Amniotic stem cell (primary cell): Measurements from ENCODE around the gene PSKH1.

Experiments
- DNase-seq: peaks from one replicate; lab custom pipeline; 2025; lab: John Stamatoyannopoulos, UW

The PSKH1 gene

DNA sequence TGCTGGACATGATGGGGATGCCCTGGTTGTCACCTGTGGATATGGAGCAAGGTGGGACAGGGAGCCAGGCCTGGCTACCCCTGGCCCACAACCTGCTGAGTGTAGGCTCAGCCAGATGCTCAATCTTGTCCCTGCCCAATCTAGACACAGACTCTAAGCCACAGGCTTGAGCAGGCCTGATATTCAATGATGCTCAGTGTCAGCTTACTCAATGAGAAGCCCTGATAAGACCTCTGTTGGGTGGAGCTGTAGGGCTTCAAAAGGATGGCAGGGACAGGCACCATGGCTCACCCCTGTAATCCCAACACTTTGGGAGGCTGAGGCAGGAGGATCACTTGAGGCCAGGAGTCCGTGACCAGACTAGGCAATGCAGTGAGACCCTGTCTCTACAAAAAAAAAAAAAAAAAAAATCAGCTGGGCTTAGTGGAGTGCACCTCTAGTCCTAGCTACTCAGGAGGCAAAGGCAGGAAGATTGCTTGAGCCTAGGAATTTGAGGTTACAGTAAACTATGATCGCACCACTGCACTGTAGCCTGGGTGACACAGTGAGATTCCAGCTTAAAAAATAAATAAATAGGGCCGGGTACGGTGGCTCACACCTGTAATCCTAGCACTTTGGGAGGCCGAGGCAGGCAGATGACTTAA, 47.5 kb downstream of the PSKH1 start:
- no peak for DNase-seq

GRCh38 chr16:67941469-67942199, 48.6 kb downstream of the PSKH1 start:
- DNase-seq: no peak

DNA sequence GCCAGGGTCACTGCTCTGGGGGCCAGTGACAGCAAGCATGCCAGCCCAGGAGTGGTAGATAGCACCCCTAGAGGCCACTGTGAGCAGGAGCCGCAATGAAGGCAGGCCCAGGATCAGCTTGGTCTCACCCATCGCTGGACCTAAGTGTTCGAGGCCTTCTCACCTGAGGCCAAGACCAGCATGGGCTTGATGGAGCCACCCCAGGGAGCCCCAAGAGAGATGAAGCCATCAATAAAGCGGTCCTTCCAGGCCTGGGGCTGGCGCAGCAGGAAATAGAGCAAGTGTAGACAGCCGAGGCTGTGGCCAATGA, 49.1 kb downstream of the PSKH1 start:
- DNase-seq: no peak

- no peak for DNase-seq
Measured at GRCh38 chr16:67942510-67943255, 49.6 kb downstream of the PSKH1 start.

DNA sequence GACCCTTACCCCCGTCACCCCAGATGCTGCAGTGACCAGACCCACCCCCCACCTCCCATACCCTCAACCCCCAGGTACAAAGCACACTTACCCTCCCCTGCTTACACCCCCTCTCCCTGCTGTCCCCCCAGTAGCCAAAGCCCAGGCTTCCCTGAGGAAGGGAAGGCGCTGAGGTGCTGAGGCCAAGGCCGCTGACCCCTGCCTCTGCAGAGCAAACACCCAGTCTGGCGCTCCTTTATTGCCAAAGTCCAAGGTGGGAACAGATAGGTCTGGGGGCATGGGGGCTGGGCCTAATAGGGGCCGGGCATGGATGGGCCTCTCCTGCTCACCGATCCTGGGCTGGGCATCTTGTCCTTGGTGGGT, 50.2 kb downstream of the PSKH1 start:
- DNase-seq: no peak

DNA sequence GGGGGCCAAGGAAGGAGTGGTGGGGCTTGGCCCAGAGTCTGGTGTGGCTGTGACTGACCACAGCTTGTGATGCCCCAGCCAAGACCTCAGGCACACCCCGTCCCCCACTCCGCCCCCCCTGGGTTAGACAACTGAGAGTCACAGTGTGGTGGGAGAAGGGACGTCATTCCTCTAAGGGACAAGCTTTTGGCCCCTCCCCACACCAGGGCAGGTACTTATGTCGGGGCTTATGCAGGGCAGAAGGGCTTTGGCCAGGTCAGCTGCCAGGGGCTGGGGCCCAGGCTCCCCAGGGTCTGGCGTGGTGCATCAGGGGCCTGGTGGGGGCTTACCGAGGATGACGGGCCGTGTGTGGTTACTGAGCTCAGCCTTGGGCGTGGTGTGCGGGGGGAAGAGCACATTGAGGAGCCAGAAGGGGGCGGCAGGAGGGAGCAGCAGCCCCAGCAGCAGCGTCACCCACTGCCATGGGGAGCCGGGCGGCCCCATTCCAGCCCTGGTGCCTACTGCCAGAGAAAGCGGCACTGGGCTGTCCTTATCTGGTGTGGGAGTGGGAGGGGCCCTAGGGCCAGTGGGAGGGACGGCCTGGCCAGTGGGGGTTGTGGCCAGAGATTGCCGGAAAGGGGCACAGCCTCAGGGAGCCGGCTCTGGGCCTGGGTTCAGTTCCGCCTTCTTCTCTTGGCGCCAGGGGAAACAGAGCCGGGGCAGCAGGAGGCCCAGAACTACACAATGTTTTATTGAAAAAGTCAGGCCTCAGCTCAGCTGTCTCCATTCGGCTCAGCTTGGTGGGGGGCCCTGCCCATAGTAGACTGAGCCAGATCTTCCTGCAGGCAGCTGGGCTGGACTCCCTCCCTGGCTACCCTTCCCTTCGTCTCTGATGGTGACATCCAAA, 50.8 kb downstream of the PSKH1 start, which contains the start of gene LCAT:
Gene LCAT, minus strand, starts transcription at position 502 of the 886 bp plus-strand sequence. Its CDS starts 19 bp downstream, at position 483.
- DNase-seq: no peak

GRCh38 chr16:67944690-67945391, 51.8 kb downstream of the PSKH1 start:
- no peak for DNase-seq

DNA sequence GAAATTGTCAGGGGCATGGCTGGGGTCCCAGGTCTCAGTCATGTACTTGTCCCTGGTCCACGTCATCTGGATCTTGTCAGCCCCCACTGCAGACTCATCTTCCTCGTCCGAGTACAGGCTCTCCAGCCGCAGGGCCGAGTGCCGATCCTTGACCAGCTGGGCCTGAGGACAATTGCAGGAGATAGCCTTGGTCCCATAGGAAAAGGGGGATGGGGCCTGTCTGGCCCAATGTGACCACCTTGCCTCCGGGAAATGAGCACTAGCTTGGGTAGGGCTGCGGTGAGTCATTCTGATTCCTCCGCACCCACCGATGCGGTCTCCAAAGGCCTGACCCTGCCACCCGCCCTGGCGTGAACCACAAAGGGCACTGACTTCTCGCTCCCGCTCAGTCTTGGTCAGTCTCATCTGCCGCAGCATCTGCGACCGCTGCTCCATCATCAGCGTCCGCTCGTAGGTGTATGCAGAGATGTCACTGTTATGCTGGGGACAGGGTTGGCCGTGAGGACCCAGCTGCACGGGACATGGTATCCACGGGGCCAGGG, 52.4 kb downstream of the PSKH1 start:
- no peak for DNase-seq

DNA sequence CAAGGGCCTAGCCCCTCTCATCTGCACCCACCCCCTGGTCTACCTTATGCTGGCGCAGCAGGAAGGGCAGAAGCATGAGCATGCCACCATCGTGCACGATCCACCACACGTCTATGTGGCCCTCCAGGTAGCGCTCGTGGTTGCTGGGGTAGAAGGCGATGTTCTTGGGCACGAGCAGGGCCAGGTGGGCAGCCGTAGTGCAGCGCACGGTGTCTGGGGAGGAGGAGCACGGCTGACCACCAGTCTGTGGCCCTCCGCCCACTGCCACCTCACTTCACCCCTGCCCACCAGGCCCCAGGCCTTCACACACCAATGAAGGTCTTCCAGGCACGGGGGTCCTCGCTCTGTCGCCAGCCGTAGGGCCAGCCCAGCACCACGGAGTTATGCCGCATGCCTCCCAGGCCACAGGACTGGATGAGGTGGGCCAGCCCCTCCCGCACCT, 53.1 kb downstream of the PSKH1 start:
- DNase-seq: no peak

DNA sequence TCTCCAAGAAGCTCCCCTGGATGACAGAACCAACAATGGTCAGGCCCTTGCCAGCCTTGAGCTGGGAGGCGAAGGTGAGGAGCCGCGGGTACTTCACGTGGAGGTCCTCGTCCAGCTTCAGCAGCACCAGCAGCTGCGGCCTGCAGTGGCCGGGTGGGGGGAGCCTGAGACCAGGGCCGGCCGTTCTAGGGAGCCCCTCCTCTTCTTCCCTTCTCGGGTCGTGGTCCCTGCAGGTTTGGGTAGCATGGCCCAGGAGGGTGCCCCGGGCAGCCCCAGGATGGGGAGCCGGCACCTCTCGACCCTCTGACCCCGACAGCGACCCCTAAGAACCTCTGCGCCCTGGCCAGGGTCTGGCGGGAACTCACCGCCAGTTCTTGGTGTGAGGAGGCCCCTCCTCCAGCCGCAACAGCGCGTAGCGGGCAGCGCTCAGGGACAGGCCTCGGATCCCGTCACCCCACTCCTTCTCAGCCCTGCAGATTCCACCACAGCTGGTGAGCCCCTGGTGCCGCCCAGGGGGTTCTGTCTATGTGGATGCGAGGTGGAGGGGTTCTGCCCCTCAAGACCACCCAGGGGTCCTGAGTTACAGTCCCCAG, 54.0 kb downstream of the PSKH1 start:
- DNase-seq: no peak

DNA sequence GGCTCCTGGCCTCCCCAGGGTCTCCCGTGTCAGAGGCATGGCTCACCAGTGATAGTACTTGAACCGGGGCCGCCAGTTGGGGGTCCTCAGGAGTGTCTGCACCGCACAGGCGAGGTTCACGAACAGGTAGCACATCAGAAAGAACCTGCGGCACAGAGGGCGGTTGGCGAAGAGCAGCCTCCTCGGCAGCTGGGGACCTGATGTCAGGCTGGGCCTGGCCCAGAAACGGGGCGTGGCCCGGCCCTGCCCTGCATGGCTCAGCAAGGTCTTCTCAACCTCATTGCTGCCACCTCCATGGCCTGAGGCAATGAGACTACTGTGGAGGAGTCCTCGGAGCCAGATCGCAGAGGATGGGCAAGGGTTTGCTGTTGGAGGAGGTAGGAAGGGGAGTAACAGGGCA, 55.0 kb downstream of the PSKH1 start:
- no peak for DNase-seq

- DNase-seq: no peak
Measured at GRCh38 chr16:67949645-67950044, 56.6 kb downstream of the PSKH1 start.

DNA sequence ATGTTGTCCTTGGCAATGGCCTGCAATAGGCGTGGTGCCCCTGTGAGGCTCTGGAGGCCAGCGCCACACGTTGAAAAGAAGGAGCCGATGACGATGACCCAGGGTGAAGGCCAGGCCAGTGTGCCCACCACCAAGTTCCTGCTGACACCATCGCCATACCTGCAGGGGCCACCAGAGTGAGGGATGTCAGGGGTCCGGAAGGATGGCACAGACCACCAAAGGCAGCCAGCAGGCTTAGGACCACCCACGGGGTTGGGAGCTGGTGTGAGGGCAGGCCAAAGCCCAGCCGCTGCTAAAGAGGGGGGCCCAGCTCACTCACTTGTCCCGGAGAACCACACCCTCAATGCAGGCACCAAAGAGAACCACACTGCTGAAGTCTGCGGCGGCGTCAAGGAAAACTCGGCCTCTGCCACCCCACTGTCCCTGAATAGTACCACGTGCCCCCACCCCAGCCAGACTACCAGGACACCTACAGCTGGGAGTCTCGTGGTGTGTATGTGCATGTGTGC, 57.3 kb downstream of the PSKH1 start:
- no peak for DNase-seq

DNA sequence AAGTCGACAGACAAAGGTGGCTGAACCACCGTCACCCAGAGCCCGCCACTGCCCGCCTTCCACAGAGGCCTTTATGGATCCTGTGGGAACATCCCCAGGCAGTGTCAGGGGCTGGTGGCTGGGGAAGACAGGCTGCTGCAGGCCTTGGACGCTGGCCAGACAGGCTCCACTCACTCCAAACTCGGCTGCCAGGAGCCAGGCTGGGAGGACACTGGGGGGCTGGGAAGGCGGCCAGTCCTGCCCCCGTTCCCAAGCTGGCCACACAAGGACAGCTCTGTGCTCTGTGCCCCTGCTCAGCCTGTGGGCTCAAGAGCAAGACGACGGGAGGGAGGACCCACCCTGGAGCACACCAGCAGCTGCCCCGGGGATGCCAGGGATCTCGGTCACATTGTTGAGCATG, 58.4 kb downstream of the PSKH1 start:
- DNase-seq: no peak

DNA sequence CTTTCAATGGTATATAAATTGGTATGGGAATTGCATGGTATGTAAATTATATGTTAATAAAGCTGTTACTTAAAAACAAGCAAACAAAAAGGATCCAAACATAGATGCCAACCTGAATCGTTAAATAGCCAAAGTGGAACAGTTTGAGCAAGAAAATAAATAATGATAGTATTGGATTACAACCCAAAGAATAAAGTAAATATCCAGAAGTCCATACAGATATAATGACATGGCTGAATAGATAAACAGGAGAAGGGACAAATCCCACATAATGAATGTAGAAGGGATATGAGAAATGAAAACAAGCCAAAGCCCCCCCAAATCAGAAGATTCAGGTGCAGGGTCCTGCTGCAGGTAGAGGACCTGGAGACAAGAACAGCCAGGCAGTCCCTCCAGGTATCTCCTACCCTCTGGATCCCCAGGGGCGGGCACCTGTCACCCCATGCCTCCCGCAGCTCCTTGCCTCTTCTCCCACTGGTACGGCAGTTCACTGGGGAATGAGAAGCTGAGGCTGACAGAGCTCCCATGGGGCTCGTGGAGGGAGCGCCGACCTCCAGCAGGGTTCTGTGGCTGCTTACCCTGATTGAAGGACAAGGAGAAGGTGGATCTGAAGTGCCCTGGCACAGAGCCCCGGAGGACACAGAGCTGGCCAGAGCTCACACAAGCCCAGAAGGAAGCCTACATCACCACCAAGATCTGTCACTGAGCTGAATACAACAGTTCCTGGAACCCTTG, 60.8 kb downstream of the PSKH1 start:
- no peak for DNase-seq

DNA sequence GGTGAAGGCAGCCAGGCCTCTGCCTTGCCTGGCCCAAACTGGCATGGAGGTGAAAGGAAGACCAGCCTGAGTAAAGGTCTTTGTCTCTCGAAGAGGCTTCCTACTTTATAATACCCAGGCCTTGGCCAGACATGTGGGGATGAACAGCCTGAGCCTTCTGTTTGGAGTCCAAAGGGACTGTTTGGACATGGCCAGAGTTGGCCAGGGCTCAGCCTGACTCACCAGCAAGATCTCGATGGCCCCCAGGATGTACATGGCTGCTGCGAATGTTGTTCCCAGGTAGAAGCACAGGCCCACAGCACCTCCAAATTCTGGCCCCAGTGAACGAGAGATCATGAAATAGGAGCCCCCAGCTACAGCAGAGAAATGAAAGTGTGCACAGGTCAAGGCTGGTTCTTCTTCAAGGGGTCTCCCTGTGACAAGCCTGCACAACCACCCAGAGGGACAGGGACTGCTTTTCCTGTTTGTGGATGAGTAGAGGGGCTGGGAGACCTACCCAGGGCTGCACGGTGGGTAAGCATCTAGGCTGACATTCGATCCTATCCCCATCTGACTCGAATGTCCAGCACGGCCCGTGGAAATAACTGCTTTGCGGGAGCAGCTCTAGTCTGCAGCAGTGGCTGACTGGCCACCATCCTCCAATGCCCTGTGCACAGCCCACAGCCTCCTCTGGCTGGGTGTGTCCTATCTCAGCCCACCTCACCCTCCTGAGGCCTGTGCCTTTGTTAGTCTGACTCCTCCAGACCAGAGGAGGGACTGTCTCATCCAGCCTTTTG, 61.6 kb downstream of the PSKH1 start:
- no peak for DNase-seq

DNA sequence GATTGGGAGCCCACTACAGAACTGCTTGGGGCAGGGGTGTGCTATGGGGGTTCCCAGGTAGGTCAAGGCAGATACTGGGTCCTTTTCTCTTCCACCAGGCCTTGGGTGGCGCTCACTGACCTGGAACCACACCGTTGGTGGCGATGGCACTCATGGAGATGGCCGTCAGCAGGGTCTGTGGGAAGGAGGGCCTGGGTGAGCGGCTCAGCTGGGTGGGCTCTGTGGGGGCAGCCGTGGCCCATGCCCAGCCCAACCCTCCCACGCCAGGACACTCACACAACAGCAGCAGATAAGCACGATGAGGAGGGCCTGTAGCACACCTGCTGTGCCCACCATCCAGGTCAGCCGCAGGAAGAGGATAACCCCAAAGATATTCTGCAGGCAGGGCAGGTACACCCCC, 64.6 kb downstream of the PSKH1 start:
- no peak for DNase-seq

DNA sequence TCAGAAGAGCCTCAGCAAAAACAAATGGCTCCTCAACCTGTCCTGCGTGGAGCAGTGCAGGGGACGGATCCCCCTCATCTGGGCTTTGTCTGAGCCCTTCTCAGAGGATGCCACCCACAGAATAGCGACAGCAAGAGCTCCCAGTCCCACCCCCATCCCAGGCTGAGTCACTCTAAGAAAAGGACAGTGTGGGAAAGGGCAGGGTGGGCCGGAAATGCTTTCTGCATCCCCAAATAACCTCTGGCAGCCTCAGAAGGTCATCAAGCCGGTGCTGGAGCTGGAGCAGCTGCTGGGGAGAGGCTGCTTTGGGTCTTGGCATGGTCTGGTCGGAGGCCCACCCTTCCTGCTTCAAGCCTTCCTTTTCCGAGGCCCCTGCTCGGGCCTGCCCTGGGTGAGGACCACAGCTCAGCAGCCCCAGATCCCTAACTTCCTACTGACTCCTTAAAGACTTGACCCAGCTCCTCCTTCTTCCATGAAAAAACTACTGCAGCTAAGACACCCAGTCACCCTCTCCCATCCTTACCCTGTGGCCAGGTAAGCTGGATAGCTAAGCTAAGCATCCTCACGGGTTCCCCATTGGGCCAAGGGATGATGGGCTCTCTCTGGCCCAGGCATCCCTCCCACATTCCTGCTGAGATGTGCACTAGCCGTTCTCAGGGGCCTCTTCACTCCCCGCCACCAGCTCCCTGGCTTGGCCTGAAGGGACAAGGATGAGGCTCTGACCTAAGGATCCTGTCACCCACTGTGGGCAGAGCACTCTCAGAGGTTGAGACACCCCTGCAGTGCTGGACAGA, 66.7 kb downstream of the PSKH1 start:
- peak; percentile 30 for DNase-seq
